GM18498 (cell line): ENCODE results near the gene UNC5B.

Source experiments
- ATAC-seq: cut with Tn5 transposase; IDR thresholded peaks from one replicate; pipeline ENCODE4 v1.9.1; 2021; ENCODE audit warnings: mild to moderate bottlenecking, moderate library complexity; ENCODE audit not compliant: unreplicated experiment

Gene UNC5B

DNA sequence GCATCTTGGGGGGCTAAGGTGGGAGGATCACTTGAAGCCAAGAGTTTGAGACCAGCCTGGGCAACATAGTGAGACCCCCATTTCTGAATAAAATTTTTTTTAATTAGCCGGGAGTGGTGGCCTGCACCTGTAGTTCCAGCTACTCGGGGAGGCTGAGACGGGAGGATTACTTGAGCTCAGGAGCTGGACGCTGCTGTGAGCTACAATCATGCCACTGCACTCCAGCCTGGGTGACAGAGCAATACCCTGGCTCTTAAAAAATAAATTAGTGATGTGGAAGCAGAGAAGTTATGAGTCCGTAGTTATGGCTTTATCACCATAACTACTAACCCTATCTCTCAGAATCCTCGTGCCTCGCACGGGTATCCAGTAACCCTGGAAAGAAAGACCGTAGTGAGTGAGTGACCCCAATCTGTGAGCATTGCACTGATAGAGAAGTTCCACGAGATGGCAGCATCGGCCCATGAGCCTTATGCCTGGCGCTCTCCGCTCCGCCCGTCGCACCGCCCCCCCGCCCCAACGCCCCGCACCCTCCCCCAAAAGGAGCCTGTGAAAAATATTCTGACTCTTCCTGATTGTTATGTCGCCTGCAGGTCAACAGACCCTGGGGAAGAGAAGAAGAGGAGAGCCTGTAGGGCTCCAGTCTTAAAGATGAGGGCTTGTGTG, 101.8 kb downstream of the UNC5B start:
- ATAC-seq, result no peak

DNA sequence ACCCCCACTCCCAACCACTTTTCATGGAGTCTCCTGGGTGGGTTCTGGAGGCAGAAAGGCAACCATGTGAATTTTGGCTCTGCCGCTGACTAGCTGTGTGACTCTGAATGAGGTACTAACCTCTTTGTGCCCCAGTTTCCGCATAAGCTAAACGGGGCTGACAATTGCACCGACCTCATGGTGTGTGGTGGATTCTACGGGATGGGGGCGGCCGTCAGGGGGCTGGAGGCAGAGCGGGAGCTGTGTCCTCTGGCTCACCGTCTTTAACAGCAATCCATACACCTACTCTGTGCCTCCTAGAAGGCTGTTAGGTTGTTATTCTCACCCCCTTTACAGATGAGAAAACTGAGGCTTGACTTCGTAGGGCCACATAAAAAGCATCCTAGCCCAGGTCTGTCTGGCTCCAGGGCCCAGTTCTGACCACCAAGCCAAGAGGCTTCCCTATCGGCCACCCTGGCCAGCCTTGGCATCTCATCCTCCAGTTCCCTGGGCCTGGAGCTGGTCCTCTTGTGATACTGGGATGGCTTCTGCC, 102.4 kb downstream of the UNC5B start:
- ATAC-seq, result no peak

DNA sequence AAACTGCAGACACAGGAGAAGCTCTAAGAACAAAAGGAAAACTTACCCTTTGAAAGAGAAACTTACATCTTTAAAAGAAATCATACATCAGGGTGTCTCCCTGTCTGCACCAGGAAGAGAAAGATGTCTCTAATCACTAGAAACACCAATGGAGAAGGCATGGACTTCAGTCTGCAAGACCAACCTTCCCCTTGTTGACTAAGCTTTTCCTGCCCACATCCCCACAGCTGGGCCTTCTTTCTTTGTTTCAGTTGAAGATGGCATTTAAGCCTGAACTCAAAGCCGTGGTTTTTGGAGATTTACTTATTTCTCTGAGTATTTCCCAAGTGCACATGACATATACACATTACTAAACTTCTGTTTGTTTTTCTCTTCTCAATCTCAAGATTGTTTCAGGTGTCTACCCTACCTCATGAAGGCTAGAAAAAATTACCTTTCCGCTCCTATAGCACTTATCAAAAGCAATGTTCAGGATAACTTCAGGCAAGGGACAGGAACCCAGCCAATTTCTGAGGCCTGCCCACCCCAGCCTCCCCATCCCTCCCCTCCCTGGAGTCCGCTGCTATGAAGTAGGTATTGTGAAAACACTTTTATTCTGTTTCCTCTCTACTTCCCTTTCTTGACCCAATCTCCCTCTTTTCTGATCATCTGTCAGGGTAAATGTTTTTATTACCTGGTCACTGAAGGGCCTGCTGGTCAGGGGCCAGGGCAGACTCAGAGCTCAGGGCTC, 103.9 kb downstream of the UNC5B start:
- ATAC-seq, result no peak

DNA sequence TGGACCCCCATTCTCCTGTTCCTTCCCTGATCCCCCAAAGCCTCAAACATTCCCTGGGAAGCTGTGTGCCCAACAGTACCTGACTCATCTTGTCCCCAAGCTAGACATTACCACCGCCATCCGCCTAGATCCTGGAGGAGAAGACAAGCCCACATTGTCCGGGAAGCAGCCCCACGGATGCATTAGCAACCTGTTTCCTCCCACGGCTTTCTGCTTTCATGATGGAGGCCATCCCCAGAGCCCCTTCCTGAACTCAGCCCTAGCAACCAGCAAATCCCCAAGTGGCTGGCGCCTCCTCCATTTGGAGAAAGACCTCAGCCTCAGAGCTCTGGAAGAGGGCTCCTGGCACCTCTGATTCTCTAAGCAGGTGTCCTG, 104.4 kb downstream of the UNC5B start:
- no peak for ATAC-seq

DNA sequence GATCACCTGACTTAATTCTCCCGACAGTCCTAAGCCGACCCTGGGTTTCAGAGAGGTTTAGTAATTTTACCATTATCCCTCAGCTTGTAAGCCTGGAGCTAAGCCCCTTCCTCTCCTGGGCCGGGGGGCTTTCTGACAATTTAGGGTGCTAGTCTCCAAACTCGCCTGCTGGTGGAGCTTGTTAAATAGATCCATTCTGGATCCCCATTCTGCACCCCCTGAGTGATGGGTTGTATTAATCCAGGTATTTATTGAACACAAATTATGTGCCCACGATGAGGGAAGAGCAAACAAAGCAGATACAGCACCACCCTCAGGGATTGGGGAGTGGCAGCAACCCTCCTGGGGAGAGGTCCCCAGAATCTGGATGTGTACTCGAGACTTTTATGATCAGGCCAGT, 105.4 kb downstream of the UNC5B start:
- ATAC-seq, result no peak

DNA sequence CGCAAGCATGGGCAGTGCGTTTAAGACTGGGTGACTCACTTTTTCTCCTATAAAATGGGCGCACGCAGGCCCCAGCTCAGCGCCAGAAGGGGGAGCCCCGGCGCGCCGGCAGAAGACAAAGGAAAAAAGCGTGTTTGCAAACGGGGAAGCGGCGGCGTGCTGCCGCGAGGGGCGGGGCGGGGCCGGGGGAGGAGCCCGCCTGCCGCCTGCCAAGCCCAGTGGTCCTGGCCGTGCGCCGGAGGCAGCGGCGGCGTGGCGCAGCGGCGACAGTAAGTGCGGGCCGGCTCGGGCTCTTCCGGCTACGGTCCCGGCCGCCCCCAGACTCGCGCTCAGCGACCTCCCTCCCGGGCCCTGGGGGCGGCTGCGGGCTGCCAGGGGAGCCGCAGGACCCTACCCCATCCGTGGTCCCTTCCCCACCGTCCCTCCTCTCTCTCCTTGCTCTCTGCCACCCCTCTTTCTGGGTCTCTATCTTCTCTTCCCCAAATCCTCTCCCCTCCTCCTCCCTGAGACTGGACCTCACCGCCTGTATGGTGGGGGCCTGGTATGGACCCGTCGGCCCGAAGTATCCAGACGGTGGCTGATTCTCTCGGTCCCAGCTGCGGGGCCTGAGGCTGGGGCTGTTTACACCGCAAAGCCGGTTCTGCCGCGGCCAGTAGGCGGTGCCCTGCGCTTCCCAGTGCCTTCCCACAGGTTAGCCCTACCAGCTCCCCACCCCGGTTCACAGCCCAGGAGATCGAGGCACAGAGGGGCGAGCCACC, 106.9 kb downstream of the UNC5B start, which contains the start of gene SLC29A3:
SLC29A3 (plus strand) TSS at position 218 of the 758 bp plus-strand sequence; CDS start at position 269, 51 bp downstream.
- ATAC-seq, result peak; percentile 83

DNA sequence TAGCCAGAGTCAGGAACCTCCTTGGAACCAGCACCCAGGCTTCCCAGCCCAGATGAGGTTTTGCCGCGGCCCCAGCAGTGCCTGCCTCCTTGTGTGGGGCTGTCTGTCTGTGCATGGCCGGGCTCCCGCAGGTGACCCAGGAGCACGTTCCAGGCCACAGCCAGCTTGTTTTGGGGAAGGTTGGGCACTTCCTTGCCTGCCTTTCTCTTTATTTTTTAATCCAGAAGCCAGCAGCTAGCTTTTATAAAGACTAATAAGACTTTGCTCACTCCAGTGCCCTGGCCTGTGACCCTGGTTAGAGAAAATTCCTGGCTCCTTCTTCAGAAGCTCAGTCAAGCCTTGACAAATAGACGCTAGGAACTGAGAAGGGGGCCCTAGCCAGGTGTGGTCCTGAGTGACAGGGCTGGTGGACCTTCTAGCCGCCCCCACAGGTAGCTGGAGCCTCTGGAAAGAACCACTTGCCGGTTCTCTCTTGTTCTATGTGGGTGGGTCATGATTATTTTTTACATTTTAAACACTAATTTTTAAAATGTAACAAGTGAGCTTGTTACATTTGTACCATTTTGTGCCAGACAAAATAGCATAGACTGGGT, 107.5 kb downstream of the UNC5B start:
- peak; percentile 24 for ATAC-seq

DNA sequence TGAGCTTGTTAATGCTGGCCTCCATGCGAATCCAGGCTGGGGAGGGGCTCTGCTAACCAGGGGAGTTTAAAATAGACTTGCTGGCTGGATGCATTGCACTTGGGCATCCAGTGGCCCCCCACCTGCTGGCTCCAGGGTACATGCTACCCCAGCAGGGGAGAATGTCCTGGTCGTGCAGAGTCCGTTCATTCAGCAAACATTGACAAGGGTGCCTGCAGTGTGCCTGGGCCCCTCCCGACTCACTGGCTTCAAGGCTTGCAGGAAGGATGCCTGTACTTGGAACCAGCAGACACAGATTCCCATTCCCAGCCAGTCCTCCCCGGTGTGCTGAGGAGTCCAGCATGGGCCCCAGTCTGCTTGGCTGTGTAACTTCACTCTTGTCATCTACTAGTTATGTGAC, 108.2 kb downstream of the UNC5B start:
- no peak for ATAC-seq

DNA sequence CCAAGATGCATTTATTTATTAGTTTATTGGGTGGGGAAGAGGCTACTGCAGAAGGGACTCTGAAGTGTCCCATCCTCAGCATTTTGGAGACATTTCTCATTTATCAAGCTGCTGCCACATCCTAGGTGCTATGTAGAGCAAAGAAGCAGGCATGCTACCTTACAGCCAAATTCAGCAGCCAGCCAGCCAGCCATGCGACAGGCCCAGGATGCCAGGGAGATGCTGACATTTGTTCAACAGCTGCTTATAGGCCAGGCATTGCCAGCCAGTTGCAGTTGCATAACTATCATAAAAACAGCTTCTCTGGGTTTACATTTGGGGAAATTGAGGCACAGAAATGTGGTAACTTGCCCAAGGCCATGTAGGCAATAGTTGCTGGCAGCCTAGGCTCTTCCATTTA, 109.0 kb downstream of the UNC5B start:
- ATAC-seq, result no peak

DNA sequence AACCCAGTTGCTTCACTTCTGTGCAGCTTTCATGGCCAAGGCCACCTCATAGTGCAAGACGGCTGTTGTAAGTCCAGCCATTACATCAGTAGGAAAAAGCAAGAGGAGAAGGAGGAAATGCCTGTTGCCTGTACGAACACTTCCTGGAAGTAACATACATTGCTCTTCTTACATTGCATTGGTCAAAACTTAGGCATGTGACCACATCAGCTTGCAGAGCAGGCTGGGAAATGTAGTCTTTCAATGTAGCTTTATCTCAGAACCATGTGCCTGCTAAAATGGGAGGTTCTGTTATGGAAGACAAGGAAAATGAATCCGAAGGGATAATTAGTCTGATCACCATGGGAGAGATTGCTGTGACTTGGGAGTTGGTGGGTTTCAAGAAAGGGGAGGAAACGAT, 111.0 kb downstream of the UNC5B start:
- no peak for ATAC-seq

DNA sequence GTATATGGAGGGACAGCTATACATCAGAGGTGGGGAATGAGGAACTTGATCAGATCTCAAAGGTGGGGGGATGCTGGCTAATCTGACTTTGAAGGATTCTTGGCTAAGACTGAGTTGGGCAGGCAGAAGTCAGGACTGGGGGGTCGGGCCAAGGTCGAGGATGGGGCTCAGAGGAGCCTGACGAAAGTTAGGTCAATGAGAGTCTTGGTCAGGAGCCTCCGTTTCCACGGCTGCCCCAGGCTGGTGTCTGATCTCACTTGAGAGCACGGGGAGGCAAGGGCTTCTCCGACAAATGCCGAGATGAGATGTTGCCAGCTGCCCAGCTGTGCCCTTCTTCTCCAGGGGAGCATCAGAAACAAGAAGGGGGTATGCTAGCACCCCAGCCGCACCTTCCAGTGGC, 112.4 kb downstream of the UNC5B start:
- no peak for ATAC-seq

DNA sequence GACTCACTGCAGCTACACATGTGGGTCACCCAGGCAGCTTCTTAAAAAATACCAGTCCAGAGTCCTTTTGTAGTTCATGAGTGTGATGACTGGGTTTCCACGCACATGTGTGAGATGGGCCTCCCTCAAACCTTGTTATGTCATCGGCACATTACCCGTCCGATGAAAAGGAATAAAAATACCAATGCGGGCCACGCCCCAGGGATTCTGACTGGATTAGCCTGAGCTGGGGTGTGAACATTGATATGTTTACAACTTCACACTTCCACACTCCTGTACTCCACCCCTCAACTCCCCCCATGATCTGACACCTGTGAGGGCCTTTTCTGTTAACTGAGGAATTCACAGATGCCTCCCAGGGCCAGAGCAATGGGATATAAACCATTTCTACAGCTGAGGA, 112.9 kb downstream of the UNC5B start:
- ATAC-seq, result no peak

DNA sequence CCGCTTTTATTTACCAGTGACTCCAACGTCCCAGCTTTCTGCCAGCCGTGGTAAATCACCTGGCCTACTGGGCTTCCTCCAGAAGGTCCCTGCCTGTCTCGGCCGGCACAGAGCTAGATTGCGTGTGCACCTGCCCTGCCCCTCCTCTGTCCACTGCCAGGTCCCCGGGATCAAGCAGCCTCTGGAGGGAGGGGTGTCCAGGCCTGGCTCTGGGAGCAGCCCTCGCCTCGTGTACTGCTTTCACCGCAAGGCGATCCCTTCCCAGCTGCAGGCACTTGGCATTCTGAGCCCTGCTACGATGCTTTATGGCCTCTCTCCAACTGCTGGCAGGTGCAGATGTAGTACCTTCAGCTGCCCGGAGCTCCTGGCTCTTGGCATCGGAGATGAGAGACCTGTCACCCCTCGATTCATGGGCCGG, 114.1 kb downstream of the UNC5B start:
- no peak for ATAC-seq

DNA sequence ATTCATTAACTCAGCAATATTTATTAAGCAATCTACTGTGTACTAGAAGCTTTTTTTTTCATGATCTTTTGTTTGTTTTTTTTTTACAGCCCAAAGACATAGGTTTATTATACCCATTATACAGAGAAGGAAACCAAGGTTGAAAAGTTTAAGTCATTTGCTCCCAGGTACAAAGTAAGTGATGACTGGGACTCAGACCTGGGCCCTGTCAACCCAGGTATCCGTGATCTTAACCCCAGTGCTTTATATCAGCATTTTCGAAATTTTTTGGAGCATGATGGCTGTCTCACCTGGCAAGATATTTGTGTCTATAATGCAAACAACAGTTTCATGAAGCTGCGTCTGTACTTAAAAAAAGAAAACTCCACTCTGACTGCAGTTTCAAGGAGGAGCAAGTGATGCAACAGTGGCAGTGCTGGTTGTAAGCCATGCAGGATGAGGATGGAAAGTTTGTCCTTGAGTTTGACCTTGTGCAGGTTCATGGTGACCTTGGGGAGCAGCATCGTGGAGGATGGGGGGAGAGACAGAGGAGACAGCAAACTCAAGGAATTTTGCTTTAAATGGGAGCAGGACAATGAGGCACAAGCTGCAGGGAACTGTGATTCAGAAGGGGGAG, 118.5 kb downstream of the UNC5B start:
- no peak for ATAC-seq

DNA sequence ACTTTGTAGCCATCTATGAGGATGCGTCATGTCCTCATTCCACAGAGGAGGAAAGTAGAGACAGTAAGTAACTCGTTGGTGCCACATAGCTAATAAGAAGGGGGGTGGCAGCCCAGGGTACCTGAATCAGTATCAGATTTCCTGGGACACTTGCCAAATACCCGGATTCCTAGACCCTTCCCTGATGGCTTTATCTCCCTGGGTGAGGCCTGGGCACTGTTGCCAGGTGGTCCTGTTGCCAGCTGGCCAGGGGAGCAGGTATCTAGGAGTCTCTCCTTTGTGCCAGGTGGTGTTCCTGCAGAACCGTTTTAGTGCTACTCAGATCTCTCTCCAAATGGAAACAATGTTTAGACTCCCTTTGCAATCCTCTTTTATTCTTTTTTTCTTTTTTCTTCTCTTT, 119.4 kb downstream of the UNC5B start:
- ATAC-seq, result no peak

DNA sequence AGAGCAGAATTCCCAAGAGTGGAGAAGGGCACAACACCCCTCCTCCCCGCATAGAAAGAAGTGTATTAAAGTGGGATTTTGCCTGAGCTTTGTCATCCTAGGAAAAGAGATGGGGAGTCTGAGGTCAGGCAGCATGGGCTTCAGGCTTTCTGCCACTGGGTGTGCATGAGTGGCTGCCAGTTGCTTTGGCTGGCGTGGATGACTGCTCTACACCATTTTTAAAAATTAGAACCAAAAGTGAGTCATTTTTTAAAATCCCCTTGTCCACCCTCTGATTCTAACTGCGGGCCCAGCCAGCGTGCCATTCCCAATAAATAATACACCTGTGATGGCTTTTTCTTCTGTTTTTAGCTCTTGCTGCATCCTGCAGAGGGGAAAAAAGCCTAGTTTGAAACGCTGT, 120.1 kb downstream of the UNC5B start:
- ATAC-seq, result no peak

DNA sequence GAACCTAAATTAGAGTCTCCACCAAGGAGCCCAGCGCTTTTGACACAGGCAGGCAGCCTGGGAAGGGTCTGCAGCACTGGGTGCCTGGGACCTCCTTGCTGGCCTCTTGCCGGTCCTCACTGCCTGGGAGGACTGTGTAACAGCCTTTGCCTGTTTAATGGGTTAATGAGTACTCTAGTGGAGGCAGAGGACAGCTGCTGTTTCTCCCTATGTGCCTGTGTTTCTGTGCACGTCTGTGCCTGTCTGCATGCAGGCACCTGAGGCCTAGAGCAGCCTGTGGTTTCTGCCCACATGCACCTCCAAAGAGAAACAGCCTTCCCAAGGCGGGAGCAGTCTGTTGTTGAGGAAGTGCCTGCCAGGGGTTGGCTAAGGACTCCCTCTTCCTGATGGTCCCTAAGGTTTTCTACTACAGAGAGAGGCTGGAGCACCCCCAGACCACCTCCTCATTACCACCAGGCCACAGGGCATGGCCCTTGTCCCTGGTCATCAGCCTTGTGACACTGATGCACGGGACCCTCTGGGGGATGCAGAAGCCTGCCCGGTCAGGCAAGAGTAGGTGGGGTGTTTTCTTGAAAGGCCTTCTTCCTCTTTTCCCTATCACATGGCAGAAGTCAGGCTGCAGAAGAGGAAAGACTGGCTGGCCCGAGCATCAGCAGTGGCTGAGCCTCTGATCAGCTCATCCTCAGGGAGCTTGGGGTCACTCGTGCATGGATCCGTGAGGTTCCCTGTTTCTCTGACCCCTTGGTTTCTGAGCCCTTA, 120.9 kb downstream of the UNC5B start:
- peak; percentile 47 for ATAC-seq

DNA sequence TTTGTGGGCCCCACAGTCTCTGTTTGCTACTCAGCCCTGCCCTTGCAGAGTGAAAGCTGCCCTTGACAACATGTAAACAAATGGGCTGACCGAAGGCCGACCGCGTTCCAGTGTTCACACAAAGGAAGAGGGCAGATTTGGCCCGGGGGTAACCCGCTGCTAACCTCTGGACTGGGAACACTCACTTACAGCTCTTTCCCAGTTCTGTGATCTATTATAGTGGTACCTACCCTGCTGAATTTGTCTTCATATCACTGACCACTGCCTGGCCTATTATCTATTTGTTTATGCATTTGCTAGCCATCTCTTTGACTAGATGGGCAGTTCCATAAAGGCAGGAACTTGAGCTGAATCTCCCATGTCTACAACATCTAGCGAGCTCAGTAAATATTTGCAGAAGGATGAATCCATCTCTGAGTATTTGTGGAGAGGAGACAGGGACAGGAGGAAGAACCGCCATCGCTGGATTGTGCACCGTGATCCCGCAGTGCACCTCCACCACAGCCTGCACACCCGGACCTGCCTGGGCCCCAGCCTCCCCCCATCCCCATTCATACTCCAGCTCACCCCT, 121.9 kb downstream of the UNC5B start:
- ATAC-seq, result no peak

DNA sequence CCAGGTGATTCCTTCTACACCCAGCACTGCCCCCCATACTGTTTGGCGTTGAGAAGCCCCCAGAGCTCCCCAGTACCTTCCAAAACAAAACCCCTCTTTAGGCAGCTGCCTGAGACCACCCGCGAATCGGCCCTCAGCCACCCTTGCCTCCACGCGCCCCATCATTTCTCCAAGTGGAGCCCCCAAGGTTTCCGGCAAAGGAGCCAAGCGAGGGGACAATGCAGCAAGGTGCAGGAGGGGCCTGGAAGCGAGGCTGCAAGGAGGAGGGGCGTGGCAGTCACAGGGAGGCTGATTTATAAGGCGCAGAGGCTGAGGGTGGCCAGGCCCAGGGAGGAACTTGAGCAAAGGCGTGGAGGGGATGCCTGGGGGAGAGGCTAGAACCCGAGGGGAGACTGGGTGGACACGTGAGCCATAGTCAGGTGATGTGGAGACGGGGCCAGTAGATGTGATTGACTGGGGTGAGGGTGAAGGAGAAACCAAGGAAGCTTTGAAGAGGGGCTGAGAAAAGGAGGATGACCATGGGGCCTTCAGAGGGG, 122.9 kb downstream of the UNC5B start:
- ATAC-seq, result no peak
